Effector CD4-positive, alpha-beta T cell (primary cell): Measurements from ENCODE around the gene YPEL3.
A peak's percentile ranks its signal among the peaks of the same experiment; 100 is the strongest.

Experiments
- DNase-seq: peaks from one replicate; pipeline ENCODE4 v3.0.0-alpha.2; 2020

YPEL3 gene

DNA sequence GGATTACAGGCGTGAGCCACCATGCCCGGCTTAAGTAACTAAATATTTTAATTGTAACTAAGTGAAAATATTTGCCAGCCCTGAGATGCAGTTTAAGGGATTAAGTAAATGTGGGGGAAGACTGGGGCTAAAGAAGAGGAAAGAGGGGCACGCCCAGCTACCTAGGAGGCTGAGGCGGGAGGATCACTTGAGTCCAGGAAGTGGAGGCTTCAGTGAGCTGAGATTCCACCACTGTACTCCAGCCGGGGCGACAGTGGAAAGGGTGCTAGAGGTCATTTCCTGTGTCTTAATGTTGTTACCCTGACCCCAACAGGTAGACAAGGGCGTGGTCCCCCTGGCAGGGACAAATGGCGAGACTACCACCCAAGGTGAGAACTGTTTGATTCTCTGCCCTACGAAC lies 27.7 kb downstream of the YPEL3 start:
- DNase-seq, result no peak

DNA sequence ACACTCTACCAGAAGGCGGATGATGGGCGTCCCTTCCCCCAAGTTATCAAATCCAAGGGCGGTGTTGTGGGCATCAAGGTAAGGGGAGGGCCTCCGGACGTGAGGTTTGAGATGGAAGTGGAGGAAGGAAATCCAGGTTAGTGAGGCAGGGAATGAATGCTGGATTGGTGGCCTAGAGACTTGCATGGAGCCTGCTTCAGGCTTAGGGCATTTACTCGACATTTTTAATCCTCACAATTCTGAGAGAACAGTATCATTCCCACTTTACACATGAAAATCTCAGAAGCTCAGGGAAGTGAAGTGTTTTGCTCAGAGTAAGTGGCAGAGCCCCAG lies 28.5 kb downstream of the YPEL3 start:
- DNase-seq, result no peak

DNA sequence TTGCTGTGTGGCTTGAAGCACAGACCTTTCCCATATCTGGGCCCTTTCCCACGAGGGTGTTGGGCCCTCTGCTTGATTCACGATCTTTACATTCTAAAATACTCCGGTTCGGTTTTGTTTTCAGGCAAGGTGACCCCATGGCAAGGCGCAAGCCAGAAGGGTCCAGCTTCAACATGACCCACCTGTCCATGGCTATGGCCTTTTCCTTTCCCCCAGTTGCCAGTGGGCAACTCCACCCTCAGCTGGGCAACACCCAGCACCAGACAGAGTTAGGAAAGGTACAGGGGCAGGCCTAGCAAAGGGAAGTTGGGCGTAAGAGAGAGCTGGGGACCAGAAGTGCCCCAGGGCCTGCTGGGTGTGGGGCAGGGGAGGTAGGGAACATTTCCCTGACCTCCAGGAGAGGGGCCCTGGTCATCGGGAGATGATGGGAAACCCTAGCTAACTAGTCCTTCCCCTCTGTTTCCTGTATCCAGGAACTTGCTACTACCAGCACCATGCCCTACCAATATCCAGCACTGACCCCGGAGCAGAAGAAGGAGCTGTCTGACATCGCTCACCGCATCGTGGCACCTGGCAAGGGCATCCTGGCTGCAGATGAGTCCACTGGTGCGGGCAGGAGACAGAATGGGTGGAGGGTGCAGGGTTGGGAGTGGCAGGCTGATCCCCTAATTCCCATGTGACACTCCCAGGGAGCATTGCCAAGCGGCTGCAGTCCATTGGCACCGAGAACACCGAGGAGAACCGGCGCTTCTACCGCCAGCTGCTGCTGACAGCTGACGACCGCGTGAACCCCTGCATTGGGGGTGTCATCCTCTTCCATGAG lies 29.0 kb downstream of the YPEL3 start:
- no peak for DNase-seq

DNA sequence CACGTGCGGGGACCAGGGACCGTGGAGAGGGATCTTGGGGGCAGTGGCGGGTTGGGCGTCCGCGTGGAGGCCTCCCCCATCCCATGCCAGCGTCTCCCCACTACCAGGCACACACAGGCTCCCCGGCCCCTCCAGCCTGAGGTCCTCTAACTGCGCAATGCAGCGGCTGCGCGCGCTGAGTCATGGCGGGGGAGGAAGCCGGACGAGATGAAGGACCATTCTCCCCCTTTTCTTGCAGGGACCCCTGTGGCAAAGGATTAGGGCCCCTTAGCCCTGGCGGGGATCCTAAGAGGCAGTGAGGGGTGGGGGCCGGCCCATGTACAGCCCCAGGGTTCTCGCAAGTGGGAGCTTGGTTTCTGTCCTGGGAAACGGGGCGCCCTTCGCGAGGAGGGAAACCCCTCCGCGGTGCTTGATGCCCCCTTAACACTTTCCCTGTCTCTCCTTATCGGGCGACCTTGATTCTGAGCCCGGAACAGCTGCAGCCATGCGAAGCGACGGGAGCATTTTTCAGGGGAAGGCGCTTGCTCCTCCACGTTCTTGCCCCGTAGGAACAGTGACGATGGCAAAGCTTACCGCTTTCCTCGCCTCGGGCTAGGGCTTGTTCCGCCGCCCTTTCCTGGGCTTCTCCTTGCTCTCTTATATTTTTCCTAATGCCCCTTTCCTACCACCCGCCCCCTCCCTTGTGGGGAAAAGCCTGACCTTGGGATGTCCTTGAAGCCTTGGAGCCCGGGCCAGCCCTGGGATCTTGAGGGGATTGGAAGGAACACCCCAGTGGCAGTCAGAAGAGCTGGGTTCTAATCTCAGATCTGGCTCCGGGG lies 29.9 kb downstream of the YPEL3 start:
- DNase-seq, result peak; percentile 23

DNA sequence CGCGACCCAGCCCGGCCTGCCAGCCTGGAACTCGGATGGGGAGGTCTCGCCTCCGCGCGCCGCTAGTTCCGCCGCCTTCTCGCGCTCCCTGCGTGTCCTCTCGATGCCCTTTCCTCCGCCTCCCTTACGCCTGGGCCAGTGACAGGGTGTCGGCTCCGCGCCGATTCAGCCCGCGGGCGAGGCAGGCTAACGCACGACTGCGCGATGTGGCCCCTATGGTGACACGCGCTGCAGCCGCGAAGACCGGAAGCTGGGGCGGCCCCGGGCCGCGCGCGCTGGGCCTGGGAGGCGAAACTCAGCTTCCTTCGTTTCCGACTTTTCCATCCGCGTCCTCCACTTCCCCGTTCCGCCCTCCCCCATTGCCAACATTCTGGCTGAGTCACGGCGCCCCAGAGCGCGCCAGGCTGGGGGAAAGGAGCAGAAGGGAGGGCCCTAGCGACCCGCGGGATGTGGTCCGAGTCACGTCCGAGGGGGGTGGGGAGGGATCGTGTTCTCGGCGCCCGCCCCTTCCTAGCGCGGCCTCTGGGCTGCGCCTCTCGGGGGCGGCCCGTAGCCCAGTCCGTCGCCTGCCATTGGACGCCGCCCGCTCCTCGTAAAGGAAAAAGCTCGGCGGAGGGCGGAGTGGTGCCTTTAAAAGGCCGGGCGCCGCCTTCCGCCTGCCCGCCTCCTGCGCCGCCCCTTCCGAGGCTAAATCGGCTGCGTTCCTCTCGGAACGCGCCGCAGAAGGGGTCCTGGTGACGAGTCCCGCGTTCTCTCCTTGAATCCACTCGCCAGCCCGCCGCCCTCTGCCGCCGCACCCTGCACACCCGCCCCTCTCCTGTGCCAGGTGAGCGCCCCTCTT lies 30.7 kb downstream of the YPEL3 start, which contains the start of gene ALDOA:
Gene ALDOA, plus strand, starts transcription at position 659 of the 841 bp plus-strand sequence. CDS start 1,138 bp downstream, outside the sequence.
- peak; percentile 90 for DNase-seq

DNA sequence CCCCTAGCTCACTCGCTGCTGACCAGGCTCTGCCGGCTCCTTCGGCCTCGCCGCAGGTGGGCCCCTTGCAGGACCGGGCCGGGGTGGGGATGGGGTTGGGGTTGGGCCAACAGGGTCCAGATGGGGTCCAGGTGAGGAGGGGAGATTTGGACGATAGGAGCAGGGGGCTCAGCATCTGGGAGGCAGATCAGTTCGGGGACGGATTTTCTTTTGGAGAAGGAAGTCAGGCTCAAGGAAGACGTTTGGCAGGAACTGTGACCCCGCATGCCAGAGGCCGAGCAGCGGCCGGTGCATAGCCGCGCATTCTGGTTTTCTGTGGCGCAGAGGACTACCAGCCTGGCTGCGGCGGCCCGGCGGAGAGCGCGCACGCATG lies 31.3 kb downstream of the YPEL3 start:
- DNase-seq, result no peak

DNA sequence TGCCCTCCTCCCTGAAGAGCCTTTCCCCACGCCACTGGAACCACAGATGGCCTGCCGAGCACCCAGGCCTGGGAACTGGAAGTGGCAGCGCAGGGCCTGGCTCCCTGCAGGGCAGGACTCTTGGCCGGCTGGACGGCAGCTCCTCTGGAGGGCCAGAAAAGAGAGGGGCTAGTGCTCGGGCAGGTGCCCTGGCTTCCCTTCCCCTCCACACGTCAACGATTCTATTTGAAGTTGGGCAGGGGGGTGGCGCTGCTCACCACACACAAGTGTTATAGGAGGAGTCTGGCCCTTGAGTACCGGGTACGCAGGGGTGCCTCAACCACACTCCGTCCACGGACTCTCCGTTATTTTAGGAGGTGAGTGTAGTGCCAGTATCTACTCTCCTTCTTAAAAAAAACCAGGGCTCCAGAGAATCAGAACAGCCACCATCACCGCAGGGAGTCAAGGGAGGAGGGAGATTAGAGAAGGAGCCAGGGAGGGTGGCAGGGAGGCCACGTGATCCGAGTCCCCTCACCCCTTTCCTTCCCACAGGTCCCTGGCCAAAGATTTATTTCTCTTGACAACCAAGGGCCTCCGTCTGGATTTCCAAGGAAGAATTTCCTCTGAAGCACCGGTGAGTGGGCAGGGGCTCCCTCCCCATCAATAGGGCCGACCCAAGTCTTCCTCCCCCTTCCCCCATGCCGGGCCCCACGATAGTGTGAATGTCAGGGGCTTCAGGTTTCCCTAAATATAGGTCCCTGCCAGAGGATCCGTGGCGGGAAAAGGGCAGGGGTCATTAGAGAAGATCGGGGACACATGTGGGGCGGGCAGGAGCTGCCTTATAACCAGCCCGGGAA lies 31.9 kb downstream of the YPEL3 start:
- peak; percentile 46 for DNase-seq

DNA sequence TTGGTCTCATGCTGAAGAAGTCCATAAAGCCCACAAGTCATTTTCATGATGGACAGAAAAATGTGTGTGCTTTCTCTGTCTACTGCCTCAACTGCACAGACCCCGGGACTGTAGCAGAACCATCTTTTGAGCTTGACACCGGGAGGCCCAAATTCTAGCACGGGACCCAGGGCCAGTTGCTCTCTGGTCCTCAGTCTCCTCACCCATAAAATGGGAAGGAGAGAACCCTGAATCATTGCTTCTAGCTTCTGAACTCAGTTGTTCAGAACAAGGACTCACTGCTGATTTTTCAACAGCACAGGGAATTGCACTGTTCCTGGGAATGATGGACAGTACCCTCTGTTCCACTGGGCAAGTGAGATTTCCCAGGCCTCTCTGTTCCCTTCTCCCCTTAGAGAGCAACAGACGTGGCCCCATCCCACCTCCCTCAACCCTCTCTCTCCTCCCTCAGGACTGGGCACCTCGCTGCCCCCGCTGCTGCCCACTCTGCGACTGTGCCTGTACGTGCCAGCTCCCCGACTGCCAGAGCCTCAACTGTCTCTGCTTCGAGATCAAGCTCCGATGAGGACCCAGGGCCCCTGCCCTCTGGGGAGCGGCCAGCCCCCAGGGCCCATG lies 32.6 kb downstream of the YPEL3 start:
- no peak for DNase-seq

DNA sequence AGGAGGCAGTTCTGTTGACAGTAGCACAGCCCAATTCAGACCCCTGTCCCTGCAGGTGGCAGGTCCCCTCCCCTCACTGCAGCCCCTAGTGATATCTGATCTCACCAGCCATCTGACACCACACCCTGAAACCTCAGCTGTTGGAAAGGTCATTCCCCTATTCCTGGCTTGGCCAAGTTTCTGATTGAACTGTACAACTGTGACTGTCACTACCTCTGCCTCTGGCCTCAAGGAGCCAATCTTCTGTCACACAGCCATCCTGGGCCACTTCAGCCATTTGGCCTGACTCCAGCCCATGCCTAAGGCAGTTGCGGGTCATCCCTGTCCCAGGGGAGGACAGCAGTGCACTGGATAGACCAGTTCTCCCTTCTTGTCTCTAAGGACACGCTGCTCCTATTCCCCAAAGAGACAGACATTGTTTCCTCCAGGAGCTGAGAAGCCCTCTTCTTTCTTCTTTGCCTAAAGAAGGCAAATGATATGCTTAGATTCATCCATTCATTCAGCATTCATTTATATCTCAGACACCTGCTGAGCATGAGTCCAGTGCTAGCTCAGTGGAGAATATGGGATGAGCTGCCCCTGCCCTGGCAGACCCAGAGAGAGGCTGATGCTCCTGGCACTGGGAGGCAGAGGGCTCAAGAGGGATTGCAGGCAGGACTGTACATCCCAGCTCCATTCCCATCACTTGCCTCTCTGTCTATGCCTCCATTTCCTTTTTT lies 35.0 kb downstream of the YPEL3 start:
- DNase-seq, result no peak

DNA sequence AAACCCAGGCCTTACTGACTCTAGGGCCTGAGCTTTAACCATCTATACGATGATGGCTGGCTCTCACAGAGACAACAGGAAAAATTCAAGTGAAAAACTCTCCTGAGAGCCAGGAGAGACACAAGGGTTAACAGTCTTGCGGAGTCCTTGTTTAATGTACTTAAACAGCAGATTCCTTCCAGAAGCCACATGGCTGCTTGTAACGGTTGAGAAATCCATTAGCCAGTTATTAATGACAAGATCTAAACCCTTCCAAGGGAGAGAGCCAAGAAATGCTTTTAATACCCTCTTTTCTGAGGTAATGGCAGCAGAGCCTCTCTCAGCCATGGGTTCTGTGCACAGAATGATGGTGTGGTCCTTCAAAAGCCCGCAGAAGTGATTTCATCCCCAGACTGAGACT lies 35.7 kb downstream of the YPEL3 start:
- no peak for DNase-seq

DNA sequence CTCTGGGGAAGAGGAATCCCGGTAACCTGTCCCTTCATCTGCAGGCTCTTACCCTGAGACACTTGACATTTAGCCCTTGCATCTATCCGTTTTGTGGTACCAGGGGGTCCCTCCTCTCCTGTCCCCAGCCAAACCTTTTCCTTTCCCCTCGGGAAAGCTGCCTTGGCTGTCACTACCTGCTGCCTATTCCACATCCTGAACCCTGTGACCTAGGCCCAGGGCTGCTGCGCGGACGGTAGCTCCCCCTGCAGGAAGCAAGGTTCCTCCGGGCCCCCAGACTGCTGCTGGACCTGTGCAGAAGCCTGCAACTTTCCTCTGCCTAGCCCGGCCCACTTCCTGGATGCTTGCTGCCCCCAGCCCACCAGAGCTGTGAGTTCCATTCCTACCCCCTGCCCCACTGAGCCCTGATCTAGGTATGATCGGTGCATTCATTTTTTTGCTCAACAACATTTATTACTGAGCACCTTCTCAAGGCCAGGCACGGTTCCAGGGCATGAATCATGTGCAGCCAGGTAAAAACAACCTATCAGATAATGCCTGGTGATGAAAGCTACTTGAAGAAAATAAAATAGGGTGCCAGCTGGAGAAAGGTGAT lies 41.0 kb downstream of the YPEL3 start:
- DNase-seq, result no peak

DNA sequence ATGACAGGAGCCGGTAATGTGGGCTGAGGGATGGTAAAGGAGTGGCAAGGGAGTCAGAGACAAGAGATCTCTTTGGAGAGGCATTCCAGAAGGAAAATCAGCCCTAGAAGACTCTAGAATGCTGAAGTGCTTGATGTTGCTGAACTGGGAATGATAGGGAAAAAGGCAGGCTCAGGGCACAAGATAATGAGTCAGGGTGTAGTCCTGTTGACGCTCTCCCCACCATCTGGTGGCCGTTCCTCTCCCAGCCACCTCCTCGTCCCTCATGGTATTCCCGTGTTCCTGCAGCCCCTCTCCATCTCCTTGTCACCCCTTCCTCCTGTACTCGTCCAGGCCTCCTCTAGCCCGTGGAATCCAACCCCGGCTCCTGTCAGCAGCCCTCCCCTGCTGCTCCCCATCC lies 41.6 kb downstream of the YPEL3 start:
- no peak for DNase-seq

DNA sequence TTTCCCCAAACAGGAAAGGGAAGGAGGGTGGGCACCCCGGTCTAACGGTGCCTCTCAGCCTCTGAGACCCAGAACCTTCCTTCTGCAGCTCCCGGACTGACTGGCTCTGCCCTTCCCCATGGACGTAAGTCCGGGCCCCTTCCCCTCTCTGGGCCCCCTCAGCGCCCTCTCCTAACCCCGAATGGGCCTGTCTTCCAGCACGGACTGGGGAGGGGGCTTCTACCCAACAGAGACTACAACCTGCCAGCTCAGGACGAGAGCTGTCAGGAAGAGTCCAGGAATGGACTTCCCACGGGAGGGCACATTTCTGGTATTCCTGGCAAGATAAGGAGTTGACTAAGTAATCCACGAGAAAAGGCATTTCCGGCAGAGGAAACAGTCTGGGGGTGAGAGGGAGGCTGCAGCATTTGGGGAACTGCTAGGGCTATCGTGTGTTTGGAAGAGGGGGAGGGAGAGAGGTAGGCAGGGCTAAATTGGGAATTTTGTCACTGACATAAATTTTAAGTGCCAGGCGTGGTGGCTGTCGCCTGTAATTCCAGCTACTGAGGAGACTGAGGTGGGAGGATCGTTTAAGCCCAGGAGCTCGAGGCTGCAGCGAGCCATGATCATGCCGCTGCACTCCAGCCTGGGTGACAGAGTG lies 42.5 kb downstream of the YPEL3 start:
- no peak for DNase-seq

DNA sequence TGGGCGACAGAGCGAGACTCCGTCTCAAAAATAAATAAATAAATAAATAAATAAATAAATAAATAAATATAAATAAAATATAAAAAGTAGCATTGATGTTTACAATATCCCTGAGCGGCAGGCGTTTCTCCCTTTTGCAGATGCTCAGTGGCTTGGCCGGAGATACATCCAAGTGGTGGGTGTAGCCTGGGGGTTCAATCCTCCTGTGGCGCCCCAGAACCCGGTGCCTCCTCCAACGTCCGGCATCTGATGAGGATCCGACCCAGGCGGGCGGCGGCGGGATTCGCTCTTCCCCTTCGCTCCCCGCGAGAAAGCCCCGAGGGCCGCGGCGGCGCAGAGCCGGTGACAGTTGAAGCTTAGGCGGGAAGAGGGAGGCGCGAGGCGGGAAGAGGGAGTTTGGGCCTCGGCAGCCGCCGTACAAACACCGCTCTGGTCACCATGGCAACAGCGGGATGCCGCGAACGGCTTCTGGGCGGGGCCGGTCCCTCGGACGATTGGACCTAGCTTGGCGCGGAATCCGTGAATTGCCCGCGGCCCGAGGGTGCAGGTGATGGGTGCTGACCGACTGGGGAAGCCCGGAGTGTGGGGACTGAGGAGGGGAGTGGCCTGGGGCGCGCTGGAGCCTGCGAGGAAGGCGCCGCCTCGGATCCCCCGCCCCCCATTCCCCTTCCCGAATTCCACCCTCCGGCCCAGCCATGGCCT lies 43.2 kb downstream of the YPEL3 start:
- DNase-seq, result peak; percentile 78

DNA sequence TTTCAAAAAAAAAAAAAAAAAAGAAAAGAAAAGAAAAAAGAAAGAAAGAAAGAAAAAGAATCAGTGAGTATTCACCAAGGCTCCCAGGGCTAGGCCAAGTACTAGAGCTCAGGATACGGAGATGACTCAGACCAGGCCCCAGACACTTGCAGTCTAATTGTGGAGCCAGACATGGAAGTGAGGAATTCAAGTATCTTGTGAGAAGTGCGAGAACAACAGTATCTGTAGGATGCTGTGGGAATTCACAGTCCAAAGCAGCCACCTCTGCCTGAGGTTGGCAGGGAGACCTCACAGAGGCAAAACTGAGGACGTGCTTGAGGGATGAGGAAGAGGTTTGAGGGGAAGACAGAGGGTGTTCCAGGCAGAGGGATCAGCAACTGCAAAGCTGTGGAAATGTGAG lies 44.5 kb downstream of the YPEL3 start:
- no peak for DNase-seq

DNA sequence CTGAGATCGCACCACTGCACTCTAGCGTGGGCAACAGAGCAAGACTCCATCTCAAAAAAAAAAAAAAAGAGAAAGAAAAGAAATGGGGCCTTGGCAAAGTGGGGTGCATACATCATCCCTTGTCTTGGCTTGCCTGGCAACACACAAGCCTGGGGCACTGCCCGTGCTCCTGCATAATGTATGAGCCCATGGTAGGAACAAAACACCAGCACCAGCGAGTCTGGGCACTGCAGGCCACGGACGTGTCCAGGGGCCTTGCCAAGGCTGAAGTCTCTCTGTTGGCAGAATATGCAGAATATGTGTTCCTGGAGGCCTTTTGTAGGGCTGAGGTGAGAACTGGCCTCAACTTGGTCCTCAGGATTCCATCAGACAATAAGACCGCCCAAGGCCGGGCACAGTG lies 46.1 kb downstream of the YPEL3 start:
- DNase-seq, result no peak

DNA sequence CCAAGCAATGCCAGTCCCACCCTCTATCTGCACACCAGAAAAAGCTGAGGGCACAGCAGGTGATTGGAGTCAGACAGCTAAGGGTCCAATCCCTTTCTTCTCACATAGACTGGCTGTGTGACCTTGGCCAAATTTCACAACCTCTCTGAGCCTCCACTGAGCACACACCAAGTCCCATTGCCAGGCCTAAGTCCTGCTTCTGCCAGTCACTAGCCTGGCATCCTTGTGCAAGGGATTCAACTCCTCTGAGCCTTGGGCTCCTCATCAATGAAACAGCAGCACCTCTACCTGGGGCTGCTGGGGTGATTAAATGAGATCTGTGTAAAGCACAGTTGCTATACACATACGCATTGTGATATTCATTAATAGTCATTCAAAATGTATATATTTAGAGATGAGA lies 49.4 kb downstream of the YPEL3 start:
- DNase-seq, result no peak

DNA sequence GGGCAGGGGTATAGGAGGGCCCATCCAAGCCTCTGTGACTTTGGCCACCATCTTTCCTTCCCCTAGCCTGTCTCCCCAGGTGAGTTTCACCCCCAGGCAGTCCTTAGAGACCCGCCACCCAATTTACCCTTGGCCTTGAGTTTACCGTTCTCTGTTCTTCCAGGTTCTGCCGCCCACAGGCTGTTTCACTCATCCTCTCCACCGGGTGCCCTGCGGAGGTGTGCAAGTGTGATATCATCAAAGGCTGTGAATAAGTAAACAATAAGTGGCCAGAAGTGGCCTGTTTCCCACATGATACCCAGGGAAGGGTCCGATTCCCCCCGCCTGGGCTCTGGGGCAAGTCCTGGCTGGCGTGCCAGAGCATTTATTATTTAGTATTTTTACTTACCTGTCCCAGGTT lies 49.8 kb downstream of the YPEL3 start:
- no peak for DNase-seq
